Activated naive CD4-positive, alpha-beta T cell treated with anti-CD3 and anti-CD28 coated beads, Interleukin-2, amount 50 U/mL, for 72 hours (primary cell): ENCODE data around the gene DNAJC10. TPM values are rescaled to one million over a fixed set of nuclear protein-coding genes. Genes with fewer than 3 reads are reported as not detected.
"Not testable (repeated sequence)": the region's sequence is repeated elsewhere in the genome, so short reads cannot be mapped to it uniquely, and the experiment has no call there.

Source experiments
- ATAC-seq, 2 donors: fragments of 150-1000 bp; cut with Tn5 transposase; 2 replicates each; pipeline ENCODE4 v1.10.0; 2021; ENCODE audit warnings: mild to moderate bottlenecking in 2 of 2, moderate library complexity in 2 of 2
- DNase-seq, 2 donors: peaks; one replicate each; pipeline ENCODE4 v3.0.0; 2021 to 2022; ENCODE audit warnings: low spot score in 2 of 2
- H3K27ac Mint-ChIP-seq, 2 donors: one replicate each; pipeline ENCODE4 v1.8.0; 2022; ENCODE audit warnings: mild to moderate bottlenecking in 2 of 2, mixed read lengths in 2 of 2
- H3K36me3 Mint-ChIP-seq, 2 donors: one replicate each; pipeline ENCODE4 v1.8.0; 2022; ENCODE audit warnings: mixed read lengths in 2 of 2
- H3K9me3 Mint-ChIP-seq, 2 donors: one replicate each; pipeline ENCODE4 v1.8.0; 2022; ENCODE audit warnings: mixed read lengths in 2 of 2
- total RNA-seq, 2 donors: library from RNA; stranded (reverse); gene quantifications; one replicate each; pipeline ENCODE4 v1.2.3, GENCODE V29; 2022

The DNAJC10 gene
- total RNA-seq, 2 donors from 2014 or later = 36.9 to 37.2 TPM

DNA sequence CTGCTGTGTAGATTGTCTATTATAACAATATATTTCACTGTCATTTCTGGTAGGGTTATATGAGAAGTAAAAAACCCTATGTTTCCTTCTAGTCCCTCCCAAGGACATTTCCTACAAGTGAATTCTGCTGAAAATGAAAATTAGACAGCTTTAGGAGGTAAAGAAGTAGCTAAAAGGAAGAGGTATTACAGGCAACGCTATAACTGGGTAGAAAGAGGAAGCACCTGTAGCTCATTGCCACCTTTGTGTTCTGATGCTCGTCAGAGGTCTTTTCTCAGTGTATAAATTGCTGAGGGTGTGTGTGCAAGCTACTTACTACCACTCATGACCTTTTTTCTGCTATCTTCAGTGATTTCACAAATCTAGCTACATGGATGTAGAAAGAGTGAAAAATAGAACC lies 1.4 kb downstream of the DNAJC10 start:
- DNase-seq = no peak
- H3K36me3 Mint-ChIP-seq = no peaks in the 10 kb centered on the region
- no peaks in the 10 kb centered on the region for H3K9me3 Mint-ChIP-seq
- no peak overlapping the region for H3K27ac Mint-ChIP-seq
- ATAC-seq = no peak

DNA sequence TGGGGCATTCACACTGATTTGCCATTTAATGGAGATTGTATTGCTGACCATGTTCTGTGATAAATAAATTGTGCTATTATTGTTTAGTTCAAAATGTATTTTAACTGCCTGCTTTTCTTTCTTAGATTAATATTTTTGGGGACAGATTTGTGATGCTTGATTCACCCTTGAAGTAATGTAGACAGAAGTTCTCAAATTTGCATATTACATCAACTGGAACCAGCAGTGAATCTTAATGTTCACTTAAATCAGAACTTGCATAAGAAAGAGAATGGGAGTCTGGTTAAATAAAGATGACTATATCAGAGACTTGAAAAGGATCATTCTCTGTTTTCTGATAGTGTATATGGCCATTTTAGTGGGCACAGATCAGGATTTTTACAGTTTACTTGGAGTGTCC lies 1.8 kb downstream of the DNAJC10 start:
- ATAC-seq = no peak
- Mint-ChIP-seq H3K36me3 (no peaks in the 10 kb centered on the region), H3K27ac (no peak overlapping the region), H3K9me3 (no peaks in the 10 kb centered on the region)
- DNase-seq = no peak

DNA sequence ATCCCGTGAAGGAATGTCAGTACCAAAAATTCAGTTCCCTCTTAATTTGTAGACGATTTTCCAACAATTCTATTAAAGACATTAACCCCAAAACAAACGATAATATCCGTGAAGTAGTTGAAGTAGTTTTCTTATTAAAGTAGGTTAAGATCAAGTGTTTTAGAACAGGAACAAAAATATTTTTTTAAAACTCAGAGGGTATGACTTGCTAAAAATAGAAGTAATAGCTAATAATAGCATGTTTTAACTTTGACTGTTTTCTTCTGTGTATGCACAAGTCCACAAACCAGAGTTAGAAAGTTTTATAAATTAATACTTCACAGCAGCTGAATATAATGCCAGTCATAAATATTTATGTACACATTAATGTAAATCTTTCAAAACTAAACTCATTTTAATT lies 2.4 kb downstream of the DNAJC10 start:
- H3K9me3 Mint-ChIP-seq = no peaks in the 10 kb centered on the region
- no peaks in the 10 kb centered on the region for H3K36me3 Mint-ChIP-seq
- H3K27ac Mint-ChIP-seq = no peak overlapping the region
- DNase-seq (no peak), ATAC-seq (no peak)

DNA sequence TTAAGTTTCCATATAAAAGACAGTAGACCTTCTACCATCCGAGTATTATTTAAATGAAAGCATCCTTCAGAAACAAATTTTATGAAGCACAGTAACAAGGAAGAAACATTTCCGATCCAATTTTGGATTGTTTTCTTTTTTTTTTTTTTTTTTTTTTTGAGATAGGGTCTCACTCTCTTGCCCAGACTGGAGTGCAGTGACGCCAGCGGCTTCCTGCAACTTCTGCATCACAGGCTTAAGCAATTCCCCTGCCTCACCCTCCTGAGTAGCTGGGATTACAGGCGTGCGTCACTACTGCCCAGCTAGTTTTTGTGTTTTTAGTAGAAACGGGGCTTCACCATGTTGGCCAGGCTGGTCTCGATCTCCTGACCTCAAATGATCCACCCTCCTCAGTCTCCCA lies 3.1 kb downstream of the DNAJC10 start:
- not testable (repeated sequence) for H3K9me3 Mint-ChIP-seq, ATAC-seq, H3K36me3 Mint-ChIP-seq, DNase-seq, H3K27ac Mint-ChIP-seq

DNA sequence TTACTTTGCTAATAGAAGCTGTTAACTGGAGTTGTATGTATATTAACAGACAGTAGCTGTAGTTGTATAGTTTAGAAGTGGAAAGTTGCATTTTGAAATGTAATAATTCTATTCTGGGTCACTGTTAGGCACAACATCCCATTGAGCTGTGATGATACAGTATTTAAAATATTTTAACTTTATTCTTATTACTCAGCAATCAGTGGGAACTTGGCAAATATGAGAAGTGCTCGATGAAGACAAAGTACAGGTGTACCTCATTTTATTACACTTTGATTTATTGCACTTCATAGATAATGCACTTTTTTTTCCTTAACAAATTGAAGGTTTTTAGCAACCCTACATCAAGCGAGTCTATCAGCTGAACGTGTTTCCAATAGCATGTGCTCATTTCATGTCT lies 8.6 kb downstream of the DNAJC10 start:
- Mint-ChIP-seq H3K9me3 (no peaks in the 10 kb centered on the region), H3K36me3 (peaks cover 4% of the 10 kb centered on the region in 2 donors), H3K27ac (no peak overlapping the region)
- ATAC-seq (no peak), DNase-seq (no peak)

DNA sequence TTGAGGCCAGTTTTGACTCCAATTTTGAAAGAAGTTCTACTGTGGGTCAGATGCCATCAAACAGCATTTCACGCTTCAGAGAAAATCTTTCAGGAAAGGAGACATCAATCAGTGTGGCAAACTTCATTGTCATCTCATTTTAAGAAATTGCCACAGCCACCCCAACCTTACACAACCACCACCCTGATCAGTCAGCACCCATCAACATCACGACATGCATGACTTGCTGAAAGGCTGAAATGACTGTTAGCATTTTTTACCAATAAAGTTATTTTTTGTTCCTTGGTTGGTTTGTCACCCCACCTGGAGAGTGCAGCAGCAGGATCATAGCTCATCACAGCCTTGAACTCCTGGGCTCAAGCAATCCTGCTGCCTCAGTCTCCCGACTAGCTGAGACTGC lies 10.4 kb downstream of the DNAJC10 start:
- ATAC-seq (peak; percentile 7 to 69), DNase-seq (no peak)
- H3K36me3 Mint-ChIP-seq = peaks cover 4% of the 10 kb centered on the region in 2 donors
- no peaks in the 10 kb centered on the region for H3K9me3 Mint-ChIP-seq
- no peak overlapping the region for H3K27ac Mint-ChIP-seq

DNA sequence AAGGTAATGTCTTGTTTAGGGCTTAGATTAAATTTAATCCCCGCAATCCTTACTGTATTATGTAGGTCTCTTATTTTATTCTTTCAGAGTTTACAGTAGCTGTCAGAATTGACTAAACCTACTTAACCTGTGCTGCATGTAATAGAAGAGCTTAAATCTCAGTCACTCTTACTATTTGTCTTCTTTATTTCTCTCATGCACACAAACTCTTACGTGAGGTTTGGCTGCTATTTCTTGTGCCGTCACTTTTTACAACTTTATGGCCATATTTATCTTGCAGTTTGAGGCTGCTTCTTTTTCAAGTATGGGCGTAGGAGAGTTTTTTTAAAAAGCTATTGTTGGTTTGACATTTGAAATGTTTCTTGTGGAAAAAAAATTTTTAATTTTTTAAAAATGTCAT lies 12.0 kb downstream of the DNAJC10 start:
- DNase-seq (no peak), ATAC-seq (no peak)
- no peaks in the 10 kb centered on the region for H3K9me3 Mint-ChIP-seq
- no peak overlapping the region for H3K27ac Mint-ChIP-seq
- H3K36me3 Mint-ChIP-seq = peaks cover 4% of the 10 kb centered on the region in 2 donors

DNA sequence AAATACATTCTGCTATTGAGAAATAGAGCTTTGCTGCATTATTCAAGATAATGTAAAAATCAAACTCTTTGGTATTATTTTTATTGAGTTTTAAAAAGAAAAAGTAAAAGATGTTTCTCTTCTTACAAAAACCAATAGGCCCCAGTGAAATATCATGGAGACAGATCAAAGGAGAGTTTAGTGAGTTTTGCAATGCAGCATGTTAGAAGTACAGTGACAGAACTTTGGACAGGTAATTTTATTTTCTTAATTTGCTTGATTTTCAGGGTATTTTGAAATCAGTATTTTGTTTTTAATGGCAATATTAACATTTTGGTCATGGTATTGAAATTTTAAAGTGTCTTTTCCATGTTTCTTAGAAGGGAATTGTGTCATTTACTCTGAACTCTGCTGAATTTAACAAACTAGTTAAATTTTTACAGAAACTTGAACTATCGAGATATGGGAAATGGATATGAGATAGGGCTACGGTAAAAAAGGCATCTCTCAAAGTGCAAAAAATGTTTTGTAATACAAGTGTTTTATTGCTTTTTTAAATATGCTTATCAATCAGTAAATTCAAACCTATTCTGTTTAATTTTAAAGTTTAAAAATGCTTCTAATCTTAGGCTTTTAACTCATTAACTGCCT lies 13.8 kb downstream of the DNAJC10 start:
- Mint-ChIP-seq H3K36me3 (peaks cover 4 to 5% of the 10 kb centered on the region in 2 donors), H3K27ac (no peak overlapping the region), H3K9me3 (no peaks in the 10 kb centered on the region)
- DNase-seq (no peak), ATAC-seq (no peak)

DNA sequence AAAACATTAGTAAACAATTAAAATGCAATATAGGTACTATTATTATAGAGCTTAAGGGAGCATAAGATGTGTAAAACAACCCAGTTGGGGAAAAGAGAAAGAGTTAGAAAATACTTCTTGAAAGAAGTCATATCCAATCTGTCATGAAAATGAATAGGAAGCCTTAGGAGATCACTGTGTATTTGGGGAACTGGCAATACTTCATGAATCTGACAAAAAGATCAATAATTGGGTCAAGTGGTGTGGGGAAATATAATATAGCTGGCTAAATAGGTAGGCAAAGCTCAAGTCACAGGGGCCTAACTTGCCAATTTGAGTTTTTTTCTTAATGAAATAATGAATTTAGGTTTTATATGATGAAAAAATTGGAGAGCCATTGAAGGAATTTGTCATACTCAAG lies 14.4 kb downstream of the DNAJC10 start:
- Mint-ChIP-seq H3K27ac (no peak overlapping the region), H3K9me3 (no peaks in the 10 kb centered on the region), H3K36me3 (peaks cover 4 to 7% of the 10 kb centered on the region in 2 donors)
- no peak for DNase-seq
- ATAC-seq = no peak

DNA sequence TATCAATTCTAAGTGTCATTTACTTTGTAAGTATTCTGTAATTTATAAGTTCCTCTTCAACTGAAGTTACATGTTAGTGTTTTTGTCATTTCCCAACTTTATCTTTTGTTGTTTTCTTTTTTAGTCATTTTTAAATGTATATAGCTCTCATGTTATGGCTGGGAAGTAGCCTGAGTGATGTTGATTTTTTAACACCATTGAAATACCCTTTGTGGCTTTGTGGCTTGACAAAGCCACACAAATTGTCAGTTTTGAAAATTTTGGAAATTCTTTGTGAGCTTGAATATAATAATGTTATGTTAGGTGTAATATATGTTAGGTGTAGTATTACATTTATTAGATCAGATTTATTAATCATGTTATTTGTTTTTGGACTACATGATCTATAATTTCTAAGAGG lies 16.7 kb downstream of the DNAJC10 start:
- Mint-ChIP-seq H3K27ac (no peak overlapping the region), H3K9me3 (no peaks in the 10 kb centered on the region), H3K36me3 (peaks cover 4 to 17% of the 10 kb centered on the region in 2 donors)
- DNase-seq (no peak), ATAC-seq (no peak)

DNA sequence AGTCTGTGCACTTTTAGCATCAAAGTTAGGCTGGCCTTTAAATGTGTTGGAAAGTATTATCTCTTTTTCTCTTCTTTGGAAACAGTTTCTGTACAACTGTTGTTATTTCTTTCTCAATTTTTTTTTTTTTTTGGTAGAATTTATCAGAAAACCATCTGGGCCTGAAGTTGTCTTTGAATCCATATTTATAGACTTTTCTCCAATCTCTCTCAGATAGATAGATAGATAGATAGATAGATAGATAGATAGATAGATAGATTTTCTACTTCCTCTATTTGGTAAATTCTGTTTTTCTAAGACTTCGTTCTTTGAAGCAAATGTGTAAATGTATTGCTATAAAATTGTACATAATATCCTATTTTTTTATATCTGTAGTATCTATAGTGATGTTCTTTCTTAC lies 17.5 kb downstream of the DNAJC10 start:
- H3K27ac Mint-ChIP-seq = no peak overlapping the region
- DNase-seq (no peak), ATAC-seq (no peak)
- H3K36me3 Mint-ChIP-seq = peaks cover 0 to 18% of the 10 kb centered on the region in 2 donors
- no peaks in the 10 kb centered on the region for H3K9me3 Mint-ChIP-seq

DNA sequence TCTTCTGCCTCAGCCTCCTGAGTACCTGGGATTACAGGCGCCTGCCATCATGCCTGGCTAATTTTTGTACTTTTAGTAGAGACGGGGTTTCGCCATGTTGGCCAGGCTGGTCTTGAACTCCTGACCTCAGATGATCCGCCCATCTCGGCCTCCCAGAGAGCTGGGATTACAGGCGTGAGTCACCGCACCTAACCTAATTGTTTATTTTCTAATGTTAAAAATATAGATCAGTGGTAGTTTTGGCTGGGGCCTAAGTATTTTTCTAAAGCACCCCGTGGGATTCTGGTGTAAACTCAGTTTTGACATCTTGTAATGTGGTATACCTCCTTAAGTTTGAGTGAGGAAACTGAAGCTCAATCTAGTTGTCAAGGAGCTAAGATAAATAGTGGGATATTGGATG lies 20.8 kb downstream of the DNAJC10 start:
- H3K36me3 Mint-ChIP-seq = peaks cover 0 to 18% of the 10 kb centered on the region in 2 donors
- not testable (repeated sequence) for DNase-seq, H3K27ac Mint-ChIP-seq, H3K9me3 Mint-ChIP-seq, ATAC-seq

DNA sequence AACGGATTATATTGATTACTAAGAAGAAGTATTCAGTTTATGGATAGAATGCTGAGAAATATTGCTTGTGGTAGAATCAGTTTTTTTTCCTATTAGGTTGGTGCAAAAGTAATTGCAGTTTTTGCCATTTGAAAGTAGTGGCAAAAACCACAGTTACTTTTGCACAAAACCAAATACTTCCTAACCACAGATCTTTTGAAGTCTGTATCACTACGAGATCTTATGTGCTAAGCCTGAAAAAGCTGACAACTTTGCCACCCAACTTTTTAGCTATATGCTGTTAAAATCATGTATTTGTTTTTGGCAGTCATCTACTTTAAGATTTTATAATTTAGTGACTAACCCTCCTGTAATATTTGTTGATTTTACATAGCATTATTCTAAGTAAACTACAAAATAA lies 24.6 kb downstream of the DNAJC10 start:
- Mint-ChIP-seq H3K36me3 (peaks cover 24 to 36% of the 10 kb centered on the region in 2 donors), H3K9me3 (peaks cover 0 to 6% of the 10 kb centered on the region in 2 donors), H3K27ac (no peak overlapping the region)
- DNase-seq (no peak), ATAC-seq (peak in 1 of 2 donors; percentile 46)

DNA sequence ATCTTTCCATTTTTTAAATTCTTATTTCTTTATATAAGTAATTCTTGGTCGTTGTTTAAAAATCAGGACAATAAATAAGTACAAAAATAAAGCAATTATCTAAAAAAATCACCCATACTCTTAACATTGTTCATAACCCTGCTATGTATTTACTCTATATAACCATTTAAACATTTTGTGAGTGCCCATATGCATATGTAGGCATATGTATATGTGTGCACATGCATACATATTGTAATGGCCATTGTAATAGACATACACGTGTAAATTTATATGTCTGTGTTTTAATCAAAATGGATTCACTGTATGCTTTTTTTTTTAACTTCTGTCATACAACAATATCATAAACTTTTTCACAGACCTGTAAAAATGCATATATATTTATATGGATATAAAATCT lies 25.6 kb downstream of the DNAJC10 start:
- DNase-seq (no peak), ATAC-seq (no peak)
- Mint-ChIP-seq H3K36me3 (peaks cover 29 to 36% of the 10 kb centered on the region in 2 donors), H3K9me3 (peaks cover 0 to 6% of the 10 kb centered on the region in 2 donors), H3K27ac (no peak overlapping the region)

DNA sequence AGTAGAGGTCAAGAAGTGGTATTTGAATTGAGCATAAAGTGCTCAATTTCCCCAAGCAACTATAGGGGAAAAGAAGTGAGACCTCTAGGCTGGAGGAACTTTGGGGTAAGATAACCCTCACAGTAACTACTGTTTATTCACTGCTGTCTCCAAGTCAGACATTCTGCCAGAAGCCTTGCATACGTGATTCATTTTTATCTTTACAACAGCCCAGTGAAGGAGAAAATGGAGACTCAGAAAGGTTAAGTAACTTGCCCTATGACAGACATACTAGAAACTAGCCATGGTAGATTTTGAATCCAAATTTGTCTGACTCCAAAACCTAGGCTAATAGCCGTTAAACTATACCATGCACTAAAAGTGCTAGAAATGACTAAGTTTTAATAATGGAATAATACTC lies 28.4 kb downstream of the DNAJC10 start:
- H3K9me3 Mint-ChIP-seq = peaks cover 0 to 6% of the 10 kb centered on the region in 2 donors
- ATAC-seq (no peak), DNase-seq (no peak)
- peaks cover 35 to 36% of the 10 kb centered on the region in 2 donors for H3K36me3 Mint-ChIP-seq
- H3K27ac Mint-ChIP-seq = no peak overlapping the region

DNA sequence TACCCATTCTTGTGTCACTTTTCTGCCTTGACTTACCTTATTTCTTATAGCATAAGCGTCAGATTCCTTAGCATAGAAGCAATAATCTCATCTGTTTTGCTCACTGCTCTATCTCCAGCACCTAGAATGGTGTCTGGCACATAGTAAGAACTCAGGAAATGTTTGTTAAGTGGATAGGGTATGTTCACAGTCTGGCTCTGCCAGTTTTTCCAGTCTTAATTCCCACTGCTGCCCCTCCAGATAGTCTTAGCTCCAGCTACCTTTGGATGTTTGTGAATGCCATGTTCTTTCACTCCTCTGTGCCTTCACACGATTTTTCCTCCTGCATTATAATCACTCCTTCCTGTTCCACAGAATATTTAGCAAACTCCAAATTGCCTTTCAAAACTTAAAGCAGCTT lies 29.0 kb downstream of the DNAJC10 start:
- no peak for DNase-seq
- ATAC-seq = no peak
- H3K9me3 Mint-ChIP-seq = peaks cover 0 to 6% of the 10 kb centered on the region in 2 donors
- no peak overlapping the region for H3K27ac Mint-ChIP-seq
- peaks cover 36 to 41% of the 10 kb centered on the region in 2 donors for H3K36me3 Mint-ChIP-seq

DNA sequence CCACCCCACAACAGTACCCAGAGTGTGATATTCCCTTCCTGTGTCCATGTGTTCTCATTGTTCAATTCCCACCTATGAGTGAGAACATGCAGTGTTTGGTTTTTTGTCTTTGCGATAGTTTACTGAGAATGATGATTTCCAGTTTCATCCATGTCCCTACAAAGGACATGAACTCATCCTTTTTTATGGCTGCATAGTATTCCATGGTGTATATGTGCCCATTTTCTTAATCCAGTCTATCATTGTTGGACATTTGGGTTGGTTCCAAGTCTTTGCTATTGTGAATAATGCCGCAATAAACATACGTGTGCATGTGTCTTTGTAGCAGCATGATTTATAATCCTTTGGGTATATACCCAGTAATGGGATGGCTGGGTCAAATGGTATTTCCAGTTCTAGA lies 29.8 kb downstream of the DNAJC10 start:
- peaks cover 36 to 46% of the 10 kb centered on the region in 2 donors for H3K36me3 Mint-ChIP-seq

DNA sequence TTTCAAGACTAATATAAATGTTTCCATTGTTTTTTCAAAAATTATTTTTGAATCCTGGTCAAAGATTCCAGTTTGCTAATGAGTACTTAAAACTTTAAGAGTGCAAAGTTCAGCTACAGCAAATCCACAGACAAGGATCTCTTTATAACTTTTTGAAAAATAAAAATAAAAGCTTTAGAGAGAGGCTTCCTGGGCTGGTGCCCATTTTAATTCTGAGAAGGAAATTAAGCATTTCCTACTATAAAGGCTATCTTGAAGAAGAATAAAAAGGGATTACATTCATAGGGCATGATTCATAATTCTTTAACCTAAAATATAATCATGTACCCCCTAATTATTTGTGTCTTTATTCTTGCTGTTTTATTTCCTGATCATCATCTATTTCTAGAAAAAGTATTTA lies 38.2 kb downstream of the DNAJC10 start:
- no peak for DNase-seq
- H3K36me3 Mint-ChIP-seq = peaks cover 8 to 22% of the 10 kb centered on the region in 2 donors
- no peaks in the 10 kb centered on the region for H3K9me3 Mint-ChIP-seq
- ATAC-seq = no peak
- H3K27ac Mint-ChIP-seq = no peak overlapping the region

More for the DNA sequence above, 29.8 kb downstream of the DNAJC10 start:
- not testable (repeated sequence) for ATAC-seq, DNase-seq, H3K9me3 Mint-ChIP-seq, H3K27ac Mint-ChIP-seq
